K562 (cell line): ENCODE measurements around the gene KIF3B.

Experiments
- ATF2 ChIP-seq: sonication (generic); formaldehyde crosslinking; IDR thresholded peaks from 2 replicates; pipeline ENCODE4 v1.8.1; 2022; ENCODE audit warnings: missing genetic modification reagents
- CEBPB ChIP-seq: fragments of 450-650 bp; IDR thresholded peaks from 2 replicates; pipeline ENCODE4 v1.6.1; 2016; ENCODE audit warnings: missing genetic modification characterization, missing compliant biosample characterization
- NFYB ChIP-seq: IDR thresholded peaks from 2 replicates; pipeline ENCODE4 v1.6.1; 2011; ENCODE audit warnings: mild to moderate bottlenecking, moderate library complexity; ENCODE audit not compliant: insufficient read length; ENCODE audit errors: extremely low read depth
- SP1 ChIP-seq: sonication (generic); formaldehyde crosslinking; IDR thresholded peaks from 2 replicates; pipeline ENCODE4 v1.8.1; 2022; ENCODE audit warnings: mild to moderate bottlenecking, missing genetic modification reagents
- ZNF121 ChIP-seq: sonication (generic); formaldehyde crosslinking; conservative IDR thresholded peaks from 2 replicates; pipeline ENCODE4 v1.8.0; 2022; ENCODE audit warnings: missing genetic modification reagents
- ZNF217 ChIP-seq: sonication (generic); formaldehyde crosslinking; IDR thresholded peaks from 2 replicates; pipeline ENCODE4 v1.8.0; 2022; ENCODE audit warnings: mild to moderate bottlenecking, missing genetic modification reagents
- ZNF830 ChIP-seq: fragments of 250-450 bp; sonication (Bioruptor Pico); IDR thresholded peaks from 2 replicates; pipeline ENCODE4 v1.5.0; 2021; ENCODE audit warnings: mild to moderate bottlenecking

- TF ChIP-seq ZNF121 (CRISPR knock-in tag) (no peak), ZNF217 (CRISPR knock-in tag) (no peak), ATF2 (CRISPR knock-in tag) (no peak), NFYB (no peak), CEBPB (no peak), SP1 (CRISPR knock-in tag) (no peak), ZNF830 (CRISPR knock-in tag) (no peak)
Observed at GRCh38 chr20:32249030-32249738, 28.3 kb upstream of the KIF3B start.
